Astrocyte of the cerebellum (primary cell): Measurements from ENCODE around the gene TMEM132D.

ENCODE experiments used
- DNase-seq: peaks from one replicate; pipeline ENCODE4 v3.0.0-alpha.2; 2011; ENCODE audit warnings: low read depth
- H3K4me3 ChIP-seq: 2 replicates; pipeline ENCODE4 v1.5.1; 2011; ENCODE audit warnings: mild to moderate bottlenecking, low read depth, low read length, moderate library complexity
- CTCF ChIP-seq: IDR thresholded peaks from 2 replicates; pipeline ENCODE4 v1.5.1; 2012; ENCODE audit warnings: low read length, low read depth, moderate library complexity, mild to moderate bottlenecking; ENCODE audit errors: missing control alignments
- in situ Hi-C: cut with HindIII; loops from 2 replicates; pipeline ENCODE4 v1.10.0; 2017; ENCODE audit warnings: low sequenced_read_pairs

Gene TMEM132D

GRCh38 chr12:129619271-129619670 is 284.6 kb downstream of the TMEM132D start:
- no peak for TF ChIP-seq CTCF
- in situ Hi-C loops, result no loop called here
- H3K4me3 ChIP-seq, result no peak overlapping the region
- DNase-seq, result no peak

DNA sequence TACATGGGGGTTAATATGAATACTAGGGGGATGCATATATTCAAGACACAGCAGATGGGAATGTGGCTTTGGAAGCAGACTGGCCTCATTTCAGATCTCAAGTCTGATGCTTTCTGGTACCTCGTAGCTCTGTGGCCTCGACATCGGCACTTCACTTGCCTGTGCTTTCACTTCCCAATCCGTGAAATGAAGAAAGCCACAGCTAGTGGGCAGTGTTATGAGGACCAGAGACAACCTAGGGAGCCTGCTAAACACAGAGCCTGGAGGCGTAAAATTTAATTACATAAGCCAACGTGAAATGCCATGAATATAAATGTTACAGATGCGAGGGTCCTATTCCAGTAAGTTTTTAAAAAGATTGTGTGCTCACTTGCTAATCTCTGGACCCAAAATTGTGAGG is 286.0 kb downstream of the TMEM132D start:
- DNase-seq, result no peak
- no peak for TF ChIP-seq CTCF
- no peak overlapping the region for H3K4me3 ChIP-seq
- in situ Hi-C loops, result no loop called here

GRCh38 chr12:129615001-129615400 is 288.8 kb downstream of the TMEM132D start:
- TF ChIP-seq CTCF, result no peak
- DNase-seq, result no peak
- in situ Hi-C loops, result no loop called here
- H3K4me3 ChIP-seq, result no peak overlapping the region

DNA sequence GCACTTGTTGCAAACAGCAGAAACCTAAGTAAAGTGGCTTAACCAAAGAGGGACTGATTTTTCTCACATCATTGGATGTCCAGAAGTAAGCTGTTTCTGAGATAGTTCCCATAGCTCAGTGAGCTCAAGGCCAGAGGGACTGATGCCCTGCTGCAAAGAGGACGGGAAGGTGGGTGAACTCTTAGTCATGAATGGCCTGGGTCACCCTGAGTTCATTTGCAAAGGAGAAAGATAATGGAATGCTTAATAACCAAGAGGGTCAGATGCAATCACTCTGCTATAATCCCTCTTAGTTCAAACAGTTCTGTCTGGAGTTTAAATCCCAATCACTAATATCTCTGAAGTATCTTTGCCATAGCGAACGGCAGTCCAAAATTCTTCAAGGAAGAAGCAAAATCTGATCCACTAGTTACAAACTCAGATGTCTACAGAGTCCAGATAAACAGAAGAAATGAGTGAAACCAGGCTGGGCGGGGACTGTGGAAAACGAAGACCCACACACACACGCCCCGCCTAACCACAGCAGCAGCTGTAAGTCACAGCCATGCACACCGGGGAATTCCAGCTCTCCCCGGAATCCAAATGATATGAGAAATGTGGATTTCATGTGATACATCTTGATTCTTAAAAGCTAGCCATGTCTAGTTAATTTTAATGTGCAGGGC is 289.5 kb downstream of the TMEM132D start:
- no peak overlapping the region for H3K4me3 ChIP-seq
- no peak for DNase-seq
- in situ Hi-C loops, result no loop called here
- no peak for TF ChIP-seq CTCF

- DNase-seq, result no peak
- TF ChIP-seq CTCF, result no peak
- no peak overlapping the region for H3K4me3 ChIP-seq
- in situ Hi-C loops, result no loop called here
Observed at GRCh38 chr12:129613314-129613713, 290.5 kb downstream of the TMEM132D start.

- TF ChIP-seq CTCF, result no peak
- H3K4me3 ChIP-seq, result no peak overlapping the region
- in situ Hi-C loops, result no loop called here
- no peak for DNase-seq
Observed at GRCh38 chr12:129610601-129611120, 293.2 kb downstream of the TMEM132D start.

GRCh38 chr12:129607756-129608155 is 296.1 kb downstream of the TMEM132D start:
- in situ Hi-C loops, result no loop called here
- DNase-seq, result no peak
- H3K4me3 ChIP-seq, result no peak overlapping the region
- TF ChIP-seq CTCF, result no peak
